CD4-positive, CD25-positive, alpha-beta regulatory T cell (primary cell): Measurements from ENCODE around the gene SET. TPM values are rescaled to one million over a fixed set of nuclear protein-coding genes. Genes with fewer than 3 reads are reported as not detected.

ENCODE experiments used
- ATAC-seq, 2 donors: fragments of 150-1000 bp; cut with Tn5 transposase; one replicate each; pipeline ENCODE4 v1.10.0; 2021; ENCODE audit warnings: low read depth in 2 of 2, moderate number of reproducible peaks in 2 of 2, moderate library complexity in 1 of 2
- DNase-seq, 3 donors: peaks; one replicate each; pipeline versions ENCODE4 v3.0.0 to v3.0.0-alpha.2; 2012 to 2022; ENCODE audit warnings: mixed read lengths in 1 of 3
- H3K27ac ChIP-seq: one replicate; pipeline ENCODE4 v1.7.0; 2013; ENCODE audit warnings: mild to moderate bottlenecking, low read length; ENCODE audit not compliant: insufficient read depth, poor library complexity, severe bottlenecking
- H3K27me3 ChIP-seq: one replicate; pipeline ENCODE4 v1.7.0; 2013; ENCODE audit warnings: low read length; ENCODE audit not compliant: control insufficient read depth, insufficient read depth
- H3K36me3 ChIP-seq: one replicate; pipeline ENCODE4 v1.7.0; 2013; ENCODE audit warnings: mild to moderate bottlenecking, low read length, moderate library complexity; ENCODE audit not compliant: control insufficient read depth, insufficient read depth
- H3K4me1 ChIP-seq: 2 replicates; pipeline ENCODE4 v1.7.0; 2013; ENCODE audit warnings: mild to moderate bottlenecking, low read length; ENCODE audit not compliant: insufficient read depth, control insufficient read depth, poor library complexity, severe bottlenecking
- H3K4me3 ChIP-seq: one replicate; pipeline ENCODE4 v1.7.0; 2013; ENCODE audit warnings: low read depth, mild to moderate bottlenecking, low read length, moderate library complexity
- H3K9me3 ChIP-seq, 2 experiments: 1 replicate in 1 of 2; 2 replicates in 1 of 2; pipeline ENCODE4 v1.7.0; 2013; ENCODE audit warnings: low read length in 2 of 2, mild to moderate bottlenecking in 1 of 2, moderate library complexity in 1 of 2; ENCODE audit not compliant: control insufficient read depth in 2 of 2
- H3K27ac Mint-ChIP-seq, 3 donors: one replicate each; pipeline ENCODE4 v1.8.0; 2020 to 2022; ENCODE audit warnings: mild to moderate bottlenecking in 3 of 3, mixed read lengths in 3 of 3, moderate library complexity in 2 of 3
- H3K27me3 Mint-ChIP-seq: one replicate; pipeline ENCODE4 v1.8.0; 2022; ENCODE audit warnings: mild to moderate bottlenecking, mixed read lengths
- H3K36me3 Mint-ChIP-seq: one replicate; pipeline ENCODE4 v1.8.0; 2020; ENCODE audit warnings: mixed read lengths
- H3K4me1 Mint-ChIP-seq, 4 donors: one replicate each; pipeline ENCODE4 v1.8.0; 2020 to 2022; ENCODE audit warnings: mixed read lengths in 4 of 4, mild to moderate bottlenecking in 1 of 4
- H3K4me3 Mint-ChIP-seq, 4 donors: one replicate each; pipeline ENCODE4 v1.8.0; 2020 to 2022; ENCODE audit warnings: mild to moderate bottlenecking in 4 of 4, mixed read lengths in 4 of 4, moderate library complexity in 3 of 4
- H3K9me3 Mint-ChIP-seq, 7 donors: one replicate each; pipeline ENCODE4 v1.8.0; 2020 to 2022; ENCODE audit warnings: mixed read lengths in 7 of 7, mild to moderate bottlenecking in 3 of 7, moderate library complexity in 2 of 7
- polyA plus RNA-seq, 4 donors: library from polyadenylated mRNA; unstranded; fragments of 300-500 nt; fragmentation: Illumina TruSeq; gene quantifications; one replicate each; pipeline ENCODE4 v1.2.3, GENCODE V29; 2021
- total RNA-seq: library from RNA; stranded (reverse); gene quantifications from one replicate; pipeline ENCODE4 v1.2.3, GENCODE V29; 2022

SET gene
- total and polyA plus RNA-seq, 5 donors from 2014 or later = 123 to 226 (median 159) TPM

- no peak overlapping the region for H3K4me3 ChIP-seq
- no peaks in the 10 kb centered on the region for H3K9me3 ChIP-seq
- H3K4me1 Mint-ChIP-seq = peaks cover 0 to 6% (median 0%) of the 10 kb centered on the region in 4 donors
- no peak overlapping the region for H3K4me3 Mint-ChIP-seq
- no peaks in the 10 kb centered on the region for H3K27me3 Mint-ChIP-seq
- H3K36me3 Mint-ChIP-seq = no peaks in the 10 kb centered on the region
- H3K27ac ChIP-seq = no peak overlapping the region
- H3K4me1 ChIP-seq = peaks cover 12% of the 10 kb centered on the region
- DNase-seq (no peak), ATAC-seq (no peak)
- H3K36me3 ChIP-seq = no peaks in the 10 kb centered on the region
- H3K27me3 ChIP-seq = no peaks in the 10 kb centered on the region
- no peak overlapping the region for H3K27ac Mint-ChIP-seq
- H3K9me3 Mint-ChIP-seq = no peaks in the 10 kb centered on the region
Measured at GRCh38 chr9:128707446-128707845, 18.4 kb downstream of the SET start.

DNA sequence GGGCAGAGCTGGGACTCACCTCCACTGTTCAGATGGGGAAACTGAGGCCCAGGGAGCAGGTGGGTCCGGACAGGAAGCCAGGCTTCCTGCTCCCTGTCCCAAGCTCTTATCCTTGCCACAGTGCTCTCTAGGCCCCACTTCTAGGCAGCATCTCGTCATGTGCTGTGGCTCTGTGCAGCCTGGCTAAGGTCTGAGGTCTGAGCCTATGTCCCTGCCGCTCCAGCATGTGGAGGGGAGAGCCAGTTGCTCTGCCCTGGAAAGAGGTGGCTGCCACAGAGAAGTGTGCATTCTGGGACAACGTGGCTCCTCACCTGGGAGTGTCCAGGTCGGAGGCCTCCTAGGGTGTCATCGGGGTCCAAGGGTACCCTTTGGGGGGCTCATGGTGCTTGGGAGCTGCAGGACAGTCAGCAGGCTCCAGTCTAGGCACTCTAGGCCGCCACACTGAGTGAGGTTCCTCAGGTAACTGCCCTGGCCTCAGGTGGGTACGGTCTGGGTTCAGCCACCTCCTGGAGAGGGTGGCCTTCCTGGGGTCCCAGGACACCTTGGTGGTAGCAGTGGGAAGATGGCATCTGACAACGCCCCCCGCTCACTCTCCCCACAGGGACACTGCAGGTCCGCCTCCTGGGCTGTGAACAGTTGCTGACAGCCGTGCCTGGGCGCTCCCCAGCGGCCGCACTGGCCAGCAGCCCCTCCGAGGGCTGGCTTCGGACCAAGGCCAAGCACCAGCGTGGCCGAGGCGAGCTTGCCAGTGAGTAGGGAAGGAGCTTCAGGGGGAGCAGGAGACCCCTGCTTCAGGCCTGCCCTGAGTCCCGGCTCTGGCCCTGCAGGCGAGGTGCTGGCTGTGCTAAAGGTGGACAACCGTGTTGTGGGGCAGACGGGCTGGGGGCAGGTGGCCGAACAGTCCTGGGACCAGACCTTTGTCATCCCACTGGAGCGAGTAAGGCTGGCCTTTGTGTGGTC, 23.7 kb downstream of the SET start:
- no peaks in the 10 kb centered on the region for H3K27me3 Mint-ChIP-seq
- no peaks in the 10 kb centered on the region for H3K36me3 Mint-ChIP-seq
- DNase-seq = no peak
- H3K9me3 Mint-ChIP-seq = no peaks in the 10 kb centered on the region
- no peak overlapping the region for H3K4me3 Mint-ChIP-seq
- Histone ChIP-seq H3K4me1 (no peaks in the 10 kb centered on the region), H3K27ac (no peak overlapping the region), H3K36me3 (no peaks in the 10 kb centered on the region), H3K27me3 (no peaks in the 10 kb centered on the region), H3K4me3 (no peak overlapping the region), H3K9me3 (no peaks in the 10 kb centered on the region)
- H3K27ac Mint-ChIP-seq = peak overlapping the region in 1 of 3 donors; percentile 77
- peaks cover 0 to 2% (median 0%) of the 10 kb centered on the region in 4 donors for H3K4me1 Mint-ChIP-seq
- no peak for ATAC-seq

GRCh38 chr9:128713411-128713780, 24.4 kb downstream of the SET start:
- Mint-ChIP-seq H3K27ac (no peak overlapping the region), H3K36me3 (no peaks in the 10 kb centered on the region), H3K27me3 (no peaks in the 10 kb centered on the region), H3K9me3 (no peaks in the 10 kb centered on the region), H3K4me3 (no peak overlapping the region), H3K4me1 (peaks cover 0 to 2% (median 0%) of the 10 kb centered on the region in 4 donors)
- no peak for ATAC-seq
- no peaks in the 10 kb centered on the region for H3K36me3 ChIP-seq
- no peaks in the 10 kb centered on the region for H3K4me1 ChIP-seq
- H3K27ac ChIP-seq = no peak overlapping the region
- no peak overlapping the region for H3K4me3 ChIP-seq
- no peak for DNase-seq
- no peaks in the 10 kb centered on the region for H3K9me3 ChIP-seq
- H3K27me3 ChIP-seq = no peaks in the 10 kb centered on the region

GRCh38 chr9:128713941-128714573, 25.0 kb downstream of the SET start:
- peak overlapping the region in 1 of 3 donors; percentile 46 for H3K27ac Mint-ChIP-seq
- H3K36me3 Mint-ChIP-seq = no peaks in the 10 kb centered on the region
- no peaks in the 10 kb centered on the region for H3K9me3 ChIP-seq
- H3K36me3 ChIP-seq = no peaks in the 10 kb centered on the region
- no peaks in the 10 kb centered on the region for H3K9me3 Mint-ChIP-seq
- H3K4me1 ChIP-seq = no peaks in the 10 kb centered on the region
- H3K4me3 Mint-ChIP-seq = no peak overlapping the region
- DNase-seq (no peak), ATAC-seq (no peak)
- no peak overlapping the region for H3K4me3 ChIP-seq
- peaks cover 0 to 2% (median 0%) of the 10 kb centered on the region in 4 donors for H3K4me1 Mint-ChIP-seq
- H3K27me3 ChIP-seq = no peaks in the 10 kb centered on the region
- H3K27ac ChIP-seq = no peak overlapping the region
- H3K27me3 Mint-ChIP-seq = no peaks in the 10 kb centered on the region

DNA sequence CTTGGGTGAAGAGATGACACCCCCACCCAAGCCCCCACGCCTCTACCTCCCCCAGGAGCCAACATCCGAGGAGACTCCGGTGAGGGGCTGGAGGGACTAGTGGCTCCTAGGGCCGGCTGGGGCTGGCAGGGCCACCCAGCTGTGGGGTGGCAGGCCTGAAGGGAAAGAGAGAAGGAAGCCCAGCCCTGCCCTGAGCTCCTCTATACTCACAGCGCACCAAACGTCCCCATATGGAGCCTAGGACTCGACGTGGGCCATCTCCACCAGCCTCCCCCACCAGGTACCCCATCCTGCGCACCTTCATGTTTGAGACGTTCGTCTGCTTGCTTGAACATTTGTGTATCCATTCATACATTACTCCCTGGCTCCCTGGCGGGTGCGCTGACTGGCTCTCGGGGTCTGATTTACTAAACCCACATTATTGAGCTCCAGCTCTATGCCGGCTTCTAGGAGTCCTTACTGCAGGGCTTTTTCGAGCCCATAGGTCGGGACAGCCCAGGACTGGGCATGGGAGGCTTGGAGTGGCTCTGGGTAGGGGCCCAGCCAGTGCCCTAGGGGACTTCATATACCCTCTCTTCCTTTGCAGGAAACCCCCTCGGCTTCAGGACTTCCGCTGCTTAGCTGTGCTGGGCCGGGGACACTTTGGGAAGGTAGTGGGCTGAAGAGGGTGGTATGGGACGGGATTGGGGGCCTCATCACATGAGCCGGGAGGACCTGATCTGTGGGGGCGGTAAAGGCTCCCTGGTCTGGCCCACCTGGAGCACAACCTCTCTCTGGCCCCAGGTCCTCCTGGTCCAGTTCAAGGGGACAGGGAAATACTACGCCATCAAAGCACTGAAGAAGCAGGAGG, 25.8 kb downstream of the SET start:
- no peaks in the 10 kb centered on the region for H3K9me3 ChIP-seq
- DNase-seq (no peak), ATAC-seq (no peak)
- Mint-ChIP-seq H3K9me3 (no peaks in the 10 kb centered on the region), H3K36me3 (no peaks in the 10 kb centered on the region), H3K4me1 (peaks cover 0 to 2% (median 0%) of the 10 kb centered on the region in 4 donors), H3K27me3 (no peaks in the 10 kb centered on the region), H3K4me3 (no peak overlapping the region), H3K27ac (peak overlapping the region in 1 of 3 donors; percentile 46)
- no peak overlapping the region for H3K4me3 ChIP-seq
- no peaks in the 10 kb centered on the region for H3K36me3 ChIP-seq
- H3K4me1 ChIP-seq = no peaks in the 10 kb centered on the region
- H3K27ac ChIP-seq = no peak overlapping the region
- no peaks in the 10 kb centered on the region for H3K27me3 ChIP-seq

DNA sequence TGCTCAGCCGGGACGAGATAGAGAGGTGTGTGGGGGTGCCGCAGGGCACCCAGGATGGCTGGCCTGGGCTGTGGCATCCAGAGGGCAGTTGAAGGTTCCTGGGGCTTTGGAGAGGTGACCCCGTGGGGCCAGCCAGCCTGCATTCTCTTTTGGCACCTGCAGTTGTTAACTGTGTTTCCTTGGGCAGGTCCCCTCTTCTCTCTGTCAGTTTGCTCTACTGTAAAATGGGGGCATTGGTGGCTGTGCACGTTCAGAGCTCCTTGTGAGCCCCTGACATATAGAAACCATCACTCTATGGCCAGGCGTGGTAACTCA, 26.4 kb downstream of the SET start:
- no peak overlapping the region for H3K27ac Mint-ChIP-seq
- H3K9me3 ChIP-seq = no peaks in the 10 kb centered on the region
- peaks cover under 1% of the 10 kb centered on the region for H3K36me3 Mint-ChIP-seq
- no peak for DNase-seq
- no peak for ATAC-seq
- H3K27me3 ChIP-seq = no peaks in the 10 kb centered on the region
- H3K27ac ChIP-seq = no peak overlapping the region
- no peaks in the 10 kb centered on the region for H3K4me1 ChIP-seq
- H3K9me3 Mint-ChIP-seq = no peaks in the 10 kb centered on the region
- no peaks in the 10 kb centered on the region for H3K36me3 ChIP-seq
- no peak overlapping the region for H3K4me3 ChIP-seq
- peak overlapping the region in 1 of 4 donors; percentile 16 for H3K4me3 Mint-ChIP-seq
- peaks cover 0 to 2% (median 0%) of the 10 kb centered on the region in 4 donors for H3K4me1 Mint-ChIP-seq
- H3K27me3 Mint-ChIP-seq = no peaks in the 10 kb centered on the region

DNA sequence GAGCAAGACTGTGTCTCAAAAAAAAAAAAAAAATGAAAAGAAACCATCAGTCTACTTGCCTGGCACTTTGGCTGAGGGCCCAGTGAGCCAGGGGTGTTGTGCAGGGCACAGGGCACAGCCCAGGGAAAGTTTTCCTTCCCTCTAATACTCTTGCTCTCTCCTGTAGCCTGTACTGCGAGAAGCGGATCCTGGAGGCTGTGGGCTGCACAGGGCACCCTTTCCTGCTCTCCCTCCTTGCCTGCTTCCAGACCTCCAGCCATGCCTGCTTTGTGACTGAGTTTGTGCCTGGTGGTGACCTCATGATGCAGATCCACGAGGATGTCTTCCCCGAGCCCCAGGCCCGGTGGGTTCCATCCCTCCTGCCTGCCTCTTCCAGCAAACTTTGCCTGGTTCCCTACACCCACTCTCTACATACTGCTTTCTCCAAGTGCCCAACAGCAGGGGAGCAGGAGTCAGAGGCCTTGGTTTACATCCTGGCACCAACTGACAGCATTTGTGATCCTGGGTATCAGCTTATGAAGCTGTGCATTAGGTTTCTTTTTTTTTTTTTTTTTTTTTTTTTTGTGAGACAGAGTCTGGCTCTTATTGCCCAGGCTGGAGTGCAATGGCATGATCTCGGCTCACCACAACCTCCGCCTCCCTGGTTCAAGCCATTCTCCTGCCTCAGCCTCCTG, 27.7 kb downstream of the SET start:
- H3K4me1 Mint-ChIP-seq = peaks cover 0 to 2% (median 0%) of the 10 kb centered on the region in 4 donors
- no peak overlapping the region for H3K4me3 Mint-ChIP-seq
- Histone ChIP-seq H3K9me3 (no peaks in the 10 kb centered on the region), H3K27me3 (no peaks in the 10 kb centered on the region), H3K27ac (no peak overlapping the region), H3K4me3 (no peak overlapping the region), H3K36me3 (peaks cover 4% of the 10 kb centered on the region), H3K4me1 (no peaks in the 10 kb centered on the region)
- no peaks in the 10 kb centered on the region for H3K9me3 Mint-ChIP-seq
- no peaks in the 10 kb centered on the region for H3K27me3 Mint-ChIP-seq
- no peak overlapping the region for H3K27ac Mint-ChIP-seq
- no peak for ATAC-seq
- no peak for DNase-seq
- H3K36me3 Mint-ChIP-seq = peaks cover 4% of the 10 kb centered on the region
